Posterior vena cava (tissue), 2 donors: ENCODE measurements around the gene MYO5C. TPM values are rescaled to one million over a fixed set of nuclear protein-coding genes. Genes with fewer than 3 reads are reported as not detected.

ENCODE experiments used
- microRNA-seq, 2 donors: library from miRNA; unstranded; fragments of <30 nt; microRNA quantifications; one replicate each; pipeline ENCODE4 v1.2.0, GENCODE V29; 2020 to 2021; ENCODE audit warnings: borderline microRNAs expressed in 2 of 2
- total RNA-seq, 2 donors: library from RNA; stranded (reverse); fragmentation: NEBNext Ultra II Directional; extraction: Animal tissue kit (Norgen Biotek cat#: 25700); gene quantifications; one replicate each; pipeline ENCODE4 v1.2.1, GENCODE V29; 2021
- donor health status: DM: yes; HTN: yes; CAD: no.
- donor health status: DM: yes; HTN: yes; CAD: no.

Gene MYO5C
- total RNA-seq, 2 donors from 2014 or later = 8.6 to 11.1 TPM

Small RNAs within 50 kb of the gene (microRNA-seq; reads per million reads assigned to microRNA genes)
- gene MIR1266 = 0 reads per million in 2 donors

Other genes with a start within 250 kb of the MYO5C start
- not detected for gene BCL2L10, start 183.0 kb downstream of the MYO5C start, total RNA-seq
- gene GNB5, start 104.4 kb downstream of the MYO5C start, total RNA-seq = 10 to 100 TPM; 17.0 to 18.3 TPM
- gene MYO5A, start 233.1 kb upstream of the MYO5C start, total RNA-seq = 10 to 100 TPM; 42.3 to 44.7 TPM